ENCODE data around the gene DNAH5.

DNA sequence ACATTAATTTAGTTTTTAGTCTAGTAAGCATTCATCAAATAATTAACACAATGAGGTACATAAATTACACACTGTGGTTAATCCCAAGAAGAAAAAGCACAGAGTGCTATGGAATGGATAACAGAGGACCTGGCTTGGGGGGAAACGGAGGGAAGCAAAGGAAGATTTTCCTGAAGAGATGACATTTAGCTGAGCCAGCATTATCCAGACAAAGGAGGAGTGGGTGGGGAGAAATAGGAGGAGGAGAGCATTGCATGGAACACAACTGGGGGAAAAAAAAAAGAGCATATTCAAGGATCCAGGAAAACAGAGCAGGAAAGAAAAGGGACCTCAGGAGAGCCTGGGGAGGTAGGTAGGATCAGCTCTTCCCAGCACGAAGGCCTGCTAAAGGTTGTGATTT lies 170.8 kb downstream of the DNAH5 start:
- TF ChIP-seq, protein P1, sequence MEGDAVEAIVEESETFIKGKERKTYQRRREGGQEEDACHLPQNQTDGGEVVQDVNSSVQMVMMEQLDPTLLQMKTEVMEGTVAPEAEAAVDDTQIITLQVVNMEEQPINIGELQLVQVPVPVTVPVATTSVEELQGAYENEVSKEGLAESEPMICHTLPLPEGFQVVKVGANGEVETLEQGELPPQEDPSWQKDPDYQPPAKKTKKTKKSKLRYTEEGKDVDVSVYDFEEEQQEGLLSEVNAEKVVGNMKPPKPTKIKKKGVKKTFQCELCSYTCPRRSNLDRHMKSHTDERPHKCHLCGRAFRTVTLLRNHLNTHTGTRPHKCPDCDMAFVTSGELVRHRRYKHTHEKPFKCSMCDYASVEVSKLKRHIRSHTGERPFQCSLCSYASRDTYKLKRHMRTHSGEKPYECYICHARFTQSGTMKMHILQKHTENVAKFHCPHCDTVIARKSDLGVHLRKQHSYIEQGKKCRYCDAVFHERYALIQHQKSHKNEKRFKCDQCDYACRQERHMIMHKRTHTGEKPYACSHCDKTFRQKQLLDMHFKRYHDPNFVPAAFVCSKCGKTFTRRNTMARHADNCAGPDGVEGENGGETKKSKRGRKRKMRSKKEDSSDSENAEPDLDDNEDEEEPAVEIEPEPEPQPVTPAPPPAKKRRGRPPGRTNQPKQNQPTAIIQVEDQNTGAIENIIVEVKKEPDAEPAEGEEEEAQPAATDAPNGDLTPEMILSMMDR (IDR thresholded peaks at IDR 0.05; ENCODE audit: extremely low read depth in 1 of 2, insufficient read depth in 1 of 2, low read depth in 1 of 2, low read length in 2 of 2), result no peak
- TF ChIP-seq POLR2A (IDR thresholded peaks at IDR 0.05; ENCODE audit: low read depth, low read length) (no peak), POLR2AphosphoS5 (IDR thresholded peaks at IDR 0.05; ENCODE audit: insufficient read depth, low read depth, low read length) (no peak), GATA2 (IDR thresholded peaks at IDR 0.05; ENCODE audit: insufficient read depth, insufficient read length, low read depth, low read length) (no peak), EZH2 (IDR thresholded peaks at IDR 0.05; ENCODE audit: borderline replicate concordance, low read depth, low read length, severe bottlenecking) (no peak), JUN (IDR thresholded peaks at IDR 0.05; ENCODE audit: borderline replicate concordance, insufficient read depth, insufficient read length, low read depth) (no peak), FOS (IDR thresholded peaks at IDR 0.05; ENCODE audit: borderline replicate concordance, insufficient read depth, low read length) (no peak)
- TF ChIP-seq, protein P2, sequence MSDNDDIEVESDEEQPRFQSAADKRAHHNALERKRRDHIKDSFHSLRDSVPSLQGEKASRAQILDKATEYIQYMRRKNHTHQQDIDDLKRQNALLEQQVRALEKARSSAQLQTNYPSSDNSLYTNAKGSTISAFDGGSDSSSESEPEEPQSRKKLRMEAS (IDR thresholded peaks at IDR 0.05; ENCODE audit: insufficient read depth, insufficient read length), result no peak

All from endothelial cell of umbilical vein (primary cell).